DND-41 (cell line): Measurements from ENCODE around the gene PDLIM4.

Experiments
- ATAC-seq: fragments of 200-7000 bp; cut with Tn5 transposase; 3 replicates; pipeline ENCODE4 v1.9.1; 2021; ENCODE audit warnings: low read depth; ENCODE audit not compliant: insufficient read depth
- DNase-seq: peaks from one replicate; pipeline ENCODE4 v3.0.0-alpha.2; 2020
- H2AFZ ChIP-seq: 2 replicates; pipeline ENCODE4 v1.6.0; 2012; ENCODE audit warnings: low read depth, low read length
- H3K27ac ChIP-seq: 2 replicates; pipeline ENCODE4 v1.5.1; 2012; ENCODE audit warnings: low read length, inconsistent platforms
- H3K27me3 ChIP-seq: fragments of 200-600 bp; sonication (generic); 2 replicates; pipeline ENCODE4 v1.6.0; 2012; ENCODE audit warnings: low read length, mild to moderate bottlenecking, inconsistent platforms; ENCODE audit not compliant: insufficient read depth, poor library complexity
- H3K36me3 ChIP-seq: 2 replicates; pipeline ENCODE4 v1.5.1; 2012; ENCODE audit warnings: low read length, inconsistent platforms; ENCODE audit not compliant: insufficient read depth
- H3K4me1 ChIP-seq: 2 replicates; pipeline ENCODE4 v1.5.1; 2012; ENCODE audit warnings: mild to moderate bottlenecking, low read length; ENCODE audit not compliant: insufficient read depth
- H3K4me2 ChIP-seq: 2 replicates; pipeline ENCODE4 v1.6.0; 2012; ENCODE audit warnings: mild to moderate bottlenecking, moderate library complexity, low read length, inconsistent platforms; ENCODE audit not compliant: insufficient read depth
- H3K4me3 ChIP-seq, 2 experiments: fragments of 200-600 bp in 1 of 2; shearing (Covaris generic) in 1 of 2; 2 replicates each; pipeline ENCODE4 v1.5.1; 2012 to 2016; ENCODE audit warnings: inconsistent platforms in 2 of 2, low read length in 2 of 2, mild to moderate bottlenecking in 2 of 2, low read depth in 1 of 2, moderate library complexity in 1 of 2
- H3K79me2 ChIP-seq: 2 replicates; pipeline ENCODE4 v1.6.0; 2012; ENCODE audit warnings: low read length, inconsistent platforms; ENCODE audit not compliant: insufficient read depth
- H3K9ac ChIP-seq: 2 replicates; pipeline ENCODE4 v1.6.0; 2012; ENCODE audit warnings: low read depth, mild to moderate bottlenecking, inconsistent platforms, low read length, moderate library complexity
- H3K9me3 ChIP-seq: 2 replicates; pipeline ENCODE4 v1.5.1; 2012; ENCODE audit warnings: low read length, moderate library complexity, mild to moderate bottlenecking, inconsistent platforms; ENCODE audit not compliant: insufficient read depth, severe bottlenecking
- H4K20me1 ChIP-seq: 2 replicates; pipeline ENCODE4 v1.6.0; 2012; ENCODE audit warnings: low read length; ENCODE audit not compliant: insufficient read depth
- EZH2 ChIP-seq: IDR thresholded peaks from 3 replicates; pipeline ENCODE4 v1.6.1; 2012; ENCODE audit warnings: borderline replicate concordance, low read depth, mild to moderate bottlenecking, moderate library complexity, low read length, inconsistent platforms; ENCODE audit not compliant: severe bottlenecking
- TF ChIP-seq, protein P1 (sequence below): IDR thresholded peaks from 2 replicates; pipeline ENCODE4 v1.5.1; 2012; ENCODE audit warnings: borderline replicate concordance, low read length, moderate library complexity, mild to moderate bottlenecking; ENCODE audit not compliant: poor library complexity, severe bottlenecking; ENCODE audit errors: extremely low read depth

The PDLIM4 gene

DNA sequence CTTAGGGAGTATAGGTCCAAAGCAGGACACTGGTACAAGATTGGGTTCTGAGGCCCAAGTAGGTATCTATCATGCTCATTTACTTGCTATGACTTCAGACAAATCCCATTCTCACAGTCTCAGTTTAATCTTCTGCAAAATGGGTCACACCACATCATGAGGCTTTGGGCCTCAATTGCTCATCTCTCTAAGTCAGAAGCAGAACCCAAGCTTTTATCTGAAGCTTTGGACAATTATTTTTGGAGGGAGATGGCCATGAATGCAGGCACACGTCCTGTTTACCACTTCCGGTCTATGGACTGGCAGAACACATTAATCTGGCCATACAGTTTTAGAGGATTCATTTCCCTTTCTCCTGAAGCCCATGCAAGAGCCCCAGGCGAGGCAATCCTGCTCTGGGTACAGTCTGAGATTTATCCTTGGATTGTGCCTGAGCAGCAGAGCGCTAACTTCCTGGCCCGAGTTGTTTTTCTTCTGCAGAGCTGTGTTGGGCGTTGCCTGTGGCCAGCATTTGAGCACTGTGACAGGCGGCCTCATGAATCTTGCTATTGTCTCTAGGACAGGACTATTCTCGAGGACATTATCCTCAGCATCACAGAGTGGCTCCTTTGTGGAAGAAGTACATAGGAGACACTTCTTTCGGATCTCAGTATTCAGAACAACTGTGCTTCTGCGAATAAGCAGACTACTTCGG lies 52.8 kb downstream of the PDLIM4 start:
- Histone ChIP-seq H3K4me1 (no peaks in the 10 kb centered on the region), H3K4me3 (no peak overlapping the region), H3K9me3 (no peaks in the 10 kb centered on the region), H3K4me2 (no peak overlapping the region), H3K27ac (no peak overlapping the region), H3K36me3 (no peaks in the 10 kb centered on the region), H3K79me2 (no peaks in the 10 kb centered on the region), H3K27me3 (peaks cover 3% of the 10 kb centered on the region), H4K20me1 (no peaks in the 10 kb centered on the region), H3K9ac (no peak overlapping the region), H2AFZ (no peak overlapping the region)
- TF ChIP-seq EZH2: no peak
- TF ChIP-seq, protein P1, sequence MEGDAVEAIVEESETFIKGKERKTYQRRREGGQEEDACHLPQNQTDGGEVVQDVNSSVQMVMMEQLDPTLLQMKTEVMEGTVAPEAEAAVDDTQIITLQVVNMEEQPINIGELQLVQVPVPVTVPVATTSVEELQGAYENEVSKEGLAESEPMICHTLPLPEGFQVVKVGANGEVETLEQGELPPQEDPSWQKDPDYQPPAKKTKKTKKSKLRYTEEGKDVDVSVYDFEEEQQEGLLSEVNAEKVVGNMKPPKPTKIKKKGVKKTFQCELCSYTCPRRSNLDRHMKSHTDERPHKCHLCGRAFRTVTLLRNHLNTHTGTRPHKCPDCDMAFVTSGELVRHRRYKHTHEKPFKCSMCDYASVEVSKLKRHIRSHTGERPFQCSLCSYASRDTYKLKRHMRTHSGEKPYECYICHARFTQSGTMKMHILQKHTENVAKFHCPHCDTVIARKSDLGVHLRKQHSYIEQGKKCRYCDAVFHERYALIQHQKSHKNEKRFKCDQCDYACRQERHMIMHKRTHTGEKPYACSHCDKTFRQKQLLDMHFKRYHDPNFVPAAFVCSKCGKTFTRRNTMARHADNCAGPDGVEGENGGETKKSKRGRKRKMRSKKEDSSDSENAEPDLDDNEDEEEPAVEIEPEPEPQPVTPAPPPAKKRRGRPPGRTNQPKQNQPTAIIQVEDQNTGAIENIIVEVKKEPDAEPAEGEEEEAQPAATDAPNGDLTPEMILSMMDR: no peak
- ATAC-seq: no peak
- DNase-seq: no peak

DNA sequence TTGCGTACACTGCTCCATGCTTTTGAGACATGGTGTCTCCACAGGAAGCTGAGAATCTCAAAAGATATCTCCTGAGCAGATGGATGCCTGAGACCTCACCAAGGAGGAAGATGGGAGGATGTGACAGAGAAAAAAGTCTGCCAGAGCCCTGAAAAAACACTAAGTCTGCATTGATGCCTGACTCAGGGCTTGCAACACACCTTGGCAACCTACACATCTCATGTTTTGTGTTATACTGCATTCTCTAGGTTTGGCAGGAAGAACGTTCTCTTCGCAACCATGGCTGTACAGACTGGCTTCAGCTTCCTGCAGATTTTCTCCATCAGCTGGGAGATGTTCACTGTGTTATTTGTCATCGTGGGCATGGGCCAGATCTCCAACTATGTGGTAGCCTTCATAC lies 55.9 kb downstream of the PDLIM4 start:
- no peak for TF ChIP-seq EZH2
- TF ChIP-seq, protein P1: no peak
- H3K79me2 ChIP-seq: no peaks in the 10 kb centered on the region
- H3K27me3 ChIP-seq: peaks cover 6% of the 10 kb centered on the region
- H3K4me3 ChIP-seq: no peak overlapping the region
- no peaks in the 10 kb centered on the region for H3K36me3 ChIP-seq
- no peak for ATAC-seq
- H3K9ac ChIP-seq: no peak overlapping the region
- H3K27ac ChIP-seq: no peak overlapping the region
- H3K4me1 ChIP-seq: no peaks in the 10 kb centered on the region
- H2AFZ ChIP-seq: no peak overlapping the region
- H4K20me1 ChIP-seq: no peaks in the 10 kb centered on the region
- no peak overlapping the region for H3K4me2 ChIP-seq
- no peaks in the 10 kb centered on the region for H3K9me3 ChIP-seq
- DNase-seq: no peak

DNA sequence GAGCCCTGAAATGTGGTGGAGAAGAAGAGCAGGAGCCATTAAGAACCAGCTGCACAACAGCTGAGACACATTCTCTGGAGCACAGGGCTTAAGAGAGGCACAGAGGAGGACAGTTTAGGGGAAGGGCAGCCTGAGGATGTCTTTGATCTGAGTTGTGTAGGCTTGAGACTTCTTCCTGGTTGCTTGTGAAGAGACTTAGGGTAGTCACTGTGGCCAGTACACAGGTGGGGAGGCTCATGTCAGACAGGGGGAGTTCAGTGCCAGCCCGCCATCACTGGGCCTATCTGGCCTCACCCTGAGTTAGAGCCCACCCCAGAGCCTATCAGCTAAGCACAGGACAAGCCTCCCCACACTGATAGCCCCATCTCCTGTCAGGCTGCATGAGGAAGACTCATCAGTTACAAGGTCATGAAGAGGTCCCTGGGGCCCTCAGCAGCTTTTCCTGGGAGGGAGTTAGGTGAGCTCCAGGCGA lies 56.5 kb downstream of the PDLIM4 start:
- Histone ChIP-seq H3K9me3 (no peaks in the 10 kb centered on the region), H3K79me2 (no peaks in the 10 kb centered on the region), H3K4me2 (no peak overlapping the region), H2AFZ (no peak overlapping the region), H3K4me3 (no peak overlapping the region), H3K9ac (no peak overlapping the region), H3K36me3 (no peaks in the 10 kb centered on the region), H4K20me1 (no peaks in the 10 kb centered on the region), H3K4me1 (no peaks in the 10 kb centered on the region), H3K27ac (no peak overlapping the region), H3K27me3 (peaks cover 6% of the 10 kb centered on the region)
- no peak for TF ChIP-seq EZH2
- TF ChIP-seq, protein P1: no peak
- ATAC-seq: no peak
- DNase-seq: no peak
